HCT116 (cell line): ENCODE measurements around the gene AKAP1.

ENCODE experiments used
- CBX3 ChIP-seq: IDR thresholded peaks from 2 replicates; pipeline ENCODE4 v1.6.1; 2012; ENCODE audit warnings: low read depth
- CEBPB ChIP-seq: IDR thresholded peaks from 2 replicates; pipeline ENCODE4 v1.6.1; 2012; ENCODE audit warnings: low read depth
- CTCF ChIP-seq, 3 experiments: fragments of 200-600 bp in 1 of 3; sonication (generic) in 1 of 3; IDR thresholded peaks in 2 of 3; conservative IDR thresholded peaks in 1 of 3; 2 replicates each; pipeline ENCODE4 v1.5.1; 2012 to 2017; ENCODE audit warnings: low read depth in 2 of 3, low read length in 2 of 3, antibody characterized with exemption in 1 of 3, borderline replicate concordance in 1 of 3, control low read depth in 1 of 3, mild to moderate bottlenecking in 1 of 3, mixed read lengths in 1 of 3, mixed run types in 1 of 3, moderate library complexity in 1 of 3; ENCODE audit not compliant: insufficient read depth in 1 of 3
- EZH2 ChIP-seq: fragments of 200-600 bp; sonication (generic); IDR thresholded peaks from 2 replicates; pipeline ENCODE4 v1.6.1; 2017; ENCODE audit warnings: antibody characterized with exemption, mixed run types
- EZH2phosphoT487 ChIP-seq: fragments of 200-600 bp; IDR thresholded peaks from 2 replicates; pipeline ENCODE4 v1.6.1; 2018; ENCODE audit warnings: antibody characterized with exemption, borderline replicate concordance
- MAX ChIP-seq: IDR thresholded peaks from 2 replicates; pipeline ENCODE4 v1.6.1; 2012
- POLR2A ChIP-seq: IDR thresholded peaks from 2 replicates; pipeline ENCODE4 v1.7.0; 2011; ENCODE audit warnings: borderline replicate concordance; ENCODE audit not compliant: insufficient read depth, insufficient read length; ENCODE audit errors: extremely low read depth
- POLR2AphosphoS5 ChIP-seq: IDR thresholded peaks from 2 replicates; pipeline ENCODE4 v1.6.1; 2011; ENCODE audit warnings: mild to moderate bottlenecking, low read depth, low read length, moderate library complexity
- TCF7L2 ChIP-seq: IDR thresholded peaks from 2 replicates; pipeline ENCODE4 v1.7.0; 2011; ENCODE audit warnings: borderline replicate concordance, inconsistent platforms; ENCODE audit not compliant: insufficient read depth, insufficient read length; ENCODE audit errors: extremely low read depth
- YY1 ChIP-seq: IDR thresholded peaks from 2 replicates; pipeline ENCODE4 v1.6.1; 2011; ENCODE audit warnings: low read length, low read depth, moderate library complexity, mild to moderate bottlenecking; ENCODE audit not compliant: insufficient replicate concordance; ENCODE audit errors: extremely low read depth
- ZNF274 ChIP-seq: fragments of 200-500 bp; sonication (Bioruptor generic); IDR thresholded peaks from 2 replicates; pipeline ENCODE4 v1.6.1; 2014; ENCODE audit warnings: mild to moderate bottlenecking, low read depth, low read length, inconsistent platforms

DNA sequence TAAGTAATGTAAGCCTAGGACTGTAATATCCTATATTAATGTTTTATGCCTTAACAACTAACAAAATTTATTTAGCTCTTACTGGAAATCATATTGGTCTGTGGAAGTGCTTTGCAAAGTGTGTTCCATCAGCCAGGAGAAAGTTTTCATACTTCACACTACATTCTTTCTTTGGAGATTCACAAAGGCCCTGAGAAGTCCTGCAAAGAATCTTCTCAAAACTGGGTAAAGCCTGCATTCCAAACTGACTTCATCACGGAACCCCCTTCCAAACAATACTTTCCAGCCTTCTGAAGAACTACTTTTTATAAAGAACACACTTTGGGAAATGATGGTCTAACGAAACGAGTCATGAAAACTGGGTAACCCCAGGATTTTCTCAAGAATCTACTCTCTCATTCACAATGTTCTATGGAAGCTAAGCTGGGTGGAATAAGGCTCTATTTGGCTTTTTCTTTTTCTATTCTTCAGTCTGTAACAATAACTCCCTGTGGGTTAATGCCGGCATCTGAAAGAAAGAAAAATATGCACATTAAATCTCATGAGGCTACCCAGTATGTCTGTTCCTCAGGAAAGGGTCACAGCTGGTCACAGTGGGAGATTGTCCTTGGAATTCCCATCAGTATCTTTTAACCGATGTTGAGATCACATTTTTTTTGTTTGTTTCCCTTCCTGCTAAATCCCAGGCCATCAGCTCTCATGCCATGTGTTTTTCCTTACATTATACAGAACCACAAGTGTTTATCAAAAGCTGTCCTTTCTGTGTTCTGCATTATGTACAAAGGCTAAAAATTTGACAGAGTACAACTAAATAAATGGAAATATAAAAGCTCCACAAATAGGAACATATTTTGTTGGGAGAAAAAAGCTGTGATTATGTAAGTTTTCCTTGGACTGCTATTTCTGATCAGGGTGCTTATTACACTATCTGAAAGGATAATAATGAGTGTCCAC, 12.8 kb upstream of the AKAP1 start:
- no peak for TF ChIP-seq CTCF (IDR thresholded peaks at IDR 0.05 in 2 of 3, conservative IDR thresholded peaks at IDR 0.05 in 1 of 3; ENCODE audit: borderline replicate concordance in 1 of 3, insufficient read depth in 1 of 3, low read depth in 2 of 3, low read length in 2 of 3)
- TF ChIP-seq POLR2AphosphoS5, result no peak
- TF ChIP-seq EZH2, result no peak
- TF ChIP-seq CBX3, result no peak
- TF ChIP-seq POLR2A, result no peak
- no peak for TF ChIP-seq EZH2phosphoT487
- TF ChIP-seq YY1, result no peak
- TF ChIP-seq MAX, result no peak
- TF ChIP-seq TCF7L2, result no peak
- TF ChIP-seq ZNF274, result no peak
- no peak for TF ChIP-seq CEBPB
